Left kidney (tissue), 8 donors: ENCODE measurements around the gene HOXB1. TPM values are rescaled to one million over a fixed set of nuclear protein-coding genes. Genes with fewer than 3 reads are reported as not detected.

ENCODE experiments used
- DNase-seq: peaks from one replicate; pipeline ENCODE4 v3.0.0-alpha.2; 2013
- long read RNA-seq, 8 donors: transcript quantifications; one replicate each; lab custom pipeline, GENCODE V29; 2026
- polyA plus RNA-seq: library from polyadenylated mRNA; unstranded; fragments of 120-200 nt; gene quantifications from one replicate; pipeline ENCODE4 v1.2.1, GENCODE V29; 2013; ENCODE audit not compliant: insufficient read length

HOXB1 gene
- polyA plus RNA-seq: 0.38 TPM
- long read RNA-seq, donor 1: 0 reads
- long read RNA-seq, donor 2: 0 reads
- long read RNA-seq, donor 3: 0 reads
- long read RNA-seq, donor 4: 0 reads
- long read RNA-seq, donor 5: 0 reads
- long read RNA-seq, donor 6: 0 reads
- long read RNA-seq, donor 7, partial matches to known transcripts: 0 of 1 reads
- long read RNA-seq, donor 7, other reads (novel, unspliced or antisense): 0 of 1 reads
- long read RNA-seq, donor 8: 0 reads

DNA sequence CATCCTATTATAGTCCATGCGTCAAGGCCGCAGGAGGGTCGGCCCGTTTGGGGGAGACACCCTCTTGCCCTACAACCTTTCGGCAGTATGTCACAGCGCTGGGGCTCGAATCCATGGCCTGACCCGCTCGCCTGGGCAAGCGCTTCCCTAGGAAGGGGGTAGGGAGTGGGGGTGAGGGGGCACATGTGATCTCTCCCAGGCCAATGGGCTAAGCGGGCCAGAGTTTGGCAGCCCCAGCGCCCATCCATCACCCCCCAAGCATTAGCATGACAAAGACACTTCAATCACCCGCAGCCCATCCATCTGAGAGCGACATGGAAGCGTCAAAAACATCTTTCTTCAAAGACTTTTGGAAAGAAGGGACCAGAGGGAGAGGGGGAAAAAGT lies at the start of gene HOXB1:
Gene HOXB1 (minus strand): TSS at position 125 of the 386 bp plus-strand sequence. CDS start 107 bp downstream, at position 18.
- DNase-seq: no peak

DNA sequence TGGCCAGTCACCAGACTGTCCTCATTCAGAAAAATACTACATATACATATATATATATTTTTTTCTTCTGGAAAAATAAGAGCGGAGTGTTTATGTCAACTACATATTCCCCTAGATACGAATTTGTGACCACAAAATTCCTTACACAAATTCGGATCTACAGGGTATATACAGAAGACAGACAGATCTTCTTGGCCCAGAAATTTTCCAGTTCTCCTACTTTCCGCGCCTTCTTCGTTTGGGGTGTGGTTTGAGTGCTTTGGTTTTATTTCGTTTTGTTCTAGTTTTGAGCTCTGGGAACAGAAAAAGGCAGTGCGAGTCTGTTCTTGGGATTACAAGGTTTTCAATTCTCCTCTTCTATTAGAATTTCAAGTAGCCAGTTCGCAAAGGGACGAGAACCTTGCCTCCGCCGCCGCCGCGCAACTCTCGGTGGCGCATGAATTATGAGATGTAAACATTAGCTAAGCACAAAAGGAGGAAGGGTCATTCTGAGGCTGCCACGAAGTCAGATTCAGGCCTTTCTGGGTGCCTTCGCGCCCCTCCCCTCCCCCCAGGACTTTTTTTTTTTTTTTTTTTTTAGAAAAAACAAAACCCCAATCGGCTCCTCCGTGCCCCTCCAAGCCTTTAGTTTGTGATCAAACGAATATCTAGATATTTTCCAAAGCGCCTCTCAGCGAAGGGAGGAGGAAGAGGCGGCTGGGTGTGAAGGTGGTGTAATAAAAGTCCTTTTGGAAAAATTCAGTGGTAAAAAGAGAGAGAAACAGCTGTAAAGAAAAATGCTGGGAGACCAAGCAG lies 49.1 kb upstream of the HOXB1 start:
- DNase-seq: no peak

DNA sequence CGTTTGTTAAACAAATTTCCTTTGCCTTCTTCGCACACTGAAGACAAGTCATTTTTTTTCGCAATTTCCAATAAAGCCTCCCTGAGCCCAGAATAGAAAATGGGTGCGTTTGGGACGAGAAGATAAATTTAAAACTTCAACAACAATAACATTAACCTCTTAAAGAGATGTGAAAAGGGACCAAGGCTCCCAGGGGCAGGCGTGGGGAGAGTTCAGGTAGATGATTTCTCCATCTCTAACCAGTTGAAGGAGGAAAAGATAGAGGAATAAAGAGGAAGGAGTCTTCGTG lies 48.6 kb upstream of the HOXB1 start:
- DNase-seq: no peak

DNA sequence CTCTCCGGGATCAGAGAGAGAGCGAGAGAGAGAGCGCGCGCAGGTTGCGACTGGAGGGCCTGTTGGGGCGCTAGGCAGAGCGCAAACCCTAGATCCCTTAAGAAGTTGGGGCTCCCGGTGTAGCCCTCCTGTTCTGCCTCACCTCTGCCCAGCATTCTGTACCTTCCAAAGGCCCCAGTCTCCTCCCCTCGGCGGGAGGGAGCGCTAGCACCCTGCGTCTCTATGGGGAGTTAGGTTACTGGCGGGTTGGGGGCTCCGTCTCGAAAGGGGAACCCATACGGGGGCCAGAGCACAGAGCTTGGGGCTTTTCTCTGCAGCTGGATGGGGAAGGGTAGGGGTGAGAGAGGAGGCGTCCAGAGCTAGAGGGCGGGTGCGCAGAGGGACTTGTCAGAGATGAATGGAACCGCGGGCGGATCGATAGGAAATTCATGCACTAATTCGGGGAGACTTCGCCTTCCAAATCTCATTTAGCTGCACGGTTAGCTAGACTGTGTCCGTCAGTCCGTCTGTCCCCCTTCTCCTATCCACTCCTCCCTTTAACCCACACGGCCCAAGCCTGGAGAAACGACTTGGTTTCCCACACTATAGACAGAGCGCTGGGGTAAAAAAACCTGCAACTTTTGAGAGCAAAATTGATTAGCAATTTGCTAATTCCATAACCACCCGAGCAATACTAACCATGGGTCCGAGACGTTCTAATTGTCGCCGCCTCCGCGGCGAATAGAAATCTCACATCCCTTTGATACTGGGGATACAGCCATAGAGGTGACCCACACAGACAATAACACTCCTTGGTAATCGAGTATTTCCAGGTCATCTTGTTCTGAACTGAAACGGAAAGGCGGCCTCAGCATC lies 48.0 kb upstream of the HOXB1 start:
- no peak for DNase-seq

DNA sequence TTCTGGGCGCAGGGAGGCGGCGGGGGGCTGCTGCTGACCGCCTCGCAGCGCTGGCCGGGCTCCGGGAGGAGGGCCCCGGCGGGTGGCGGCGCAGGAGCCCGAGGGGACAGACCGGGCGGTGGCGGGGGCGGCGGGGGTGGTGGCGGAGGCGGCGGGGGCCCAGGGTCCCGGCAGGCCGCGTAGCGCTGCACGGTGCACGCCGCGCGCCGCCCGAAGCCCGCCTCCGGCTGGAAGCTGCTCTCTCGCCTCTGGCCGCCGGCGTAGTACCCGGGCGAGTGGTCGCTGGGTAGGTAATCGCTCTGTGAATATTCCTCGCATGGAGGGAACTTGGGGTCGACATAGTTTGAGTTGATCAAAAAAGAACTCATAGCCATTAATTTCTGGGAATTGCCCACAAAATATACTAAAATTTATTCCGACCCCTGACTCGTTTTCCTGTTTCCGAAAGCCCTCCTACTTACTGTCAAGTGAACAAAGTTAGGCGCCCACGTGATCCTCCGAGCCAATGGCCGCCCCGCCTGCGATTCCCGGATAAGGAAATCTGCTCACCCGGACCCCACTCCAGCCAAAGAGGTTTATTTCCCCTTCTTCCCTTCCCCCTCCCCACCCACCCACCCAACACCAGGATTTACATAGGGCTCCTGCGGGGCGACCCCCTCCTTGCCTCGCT lies 47.3 kb upstream of the HOXB1 start, which contains the start of gene HOXB4:
Gene HOXB4 (minus strand): TSS at position 405 of the 670 bp plus-strand sequence. CDS start 31 bp downstream, at position 374.
- DNase-seq: no peak

GRCh38 chr17:48577330-48577945 lies 46.6 kb upstream of the HOXB1 start:
- peak; percentile 94 for DNase-seq

DNA sequence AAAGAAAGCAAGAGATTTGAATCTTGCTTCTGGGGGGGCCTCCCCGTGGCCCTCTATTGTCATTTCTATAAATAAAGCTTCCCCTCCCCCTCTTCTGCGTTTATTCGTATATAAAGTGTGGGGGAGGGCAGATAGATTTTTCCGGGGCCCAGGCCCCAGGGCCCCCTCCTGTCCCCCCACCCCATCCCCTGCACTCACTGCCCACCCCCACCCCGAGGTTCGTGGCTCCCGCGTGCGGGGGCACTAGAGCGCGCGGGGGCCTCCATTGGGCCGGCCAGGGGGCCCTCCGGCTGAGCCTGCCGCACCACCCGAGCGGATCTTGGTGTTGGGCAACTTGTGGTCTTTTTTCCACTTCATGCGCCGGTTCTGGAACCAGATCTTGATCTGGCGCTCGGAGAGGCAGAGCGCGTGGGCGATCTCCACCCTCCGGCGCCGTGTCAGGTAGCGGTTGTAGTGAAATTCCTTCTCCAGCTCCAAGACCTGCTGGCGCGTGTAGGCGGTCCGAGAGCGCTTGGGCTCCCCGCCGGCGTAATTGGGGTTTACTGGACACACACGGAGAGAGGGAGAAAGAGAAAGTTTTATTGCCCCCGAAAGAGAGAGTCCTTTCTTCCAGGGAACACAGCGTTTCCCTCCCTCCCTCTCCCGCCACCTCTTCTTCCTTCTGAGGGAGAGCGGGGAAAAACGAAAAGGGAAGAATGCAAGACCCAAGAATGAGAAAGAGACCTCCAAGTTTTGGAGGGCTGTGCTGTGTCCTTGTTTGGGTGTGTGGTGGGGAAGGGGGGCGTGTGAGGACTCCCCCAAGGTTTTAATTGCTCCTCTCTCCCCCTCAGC lies 45.9 kb upstream of the HOXB1 start:
- DNase-seq: no peak

DNA sequence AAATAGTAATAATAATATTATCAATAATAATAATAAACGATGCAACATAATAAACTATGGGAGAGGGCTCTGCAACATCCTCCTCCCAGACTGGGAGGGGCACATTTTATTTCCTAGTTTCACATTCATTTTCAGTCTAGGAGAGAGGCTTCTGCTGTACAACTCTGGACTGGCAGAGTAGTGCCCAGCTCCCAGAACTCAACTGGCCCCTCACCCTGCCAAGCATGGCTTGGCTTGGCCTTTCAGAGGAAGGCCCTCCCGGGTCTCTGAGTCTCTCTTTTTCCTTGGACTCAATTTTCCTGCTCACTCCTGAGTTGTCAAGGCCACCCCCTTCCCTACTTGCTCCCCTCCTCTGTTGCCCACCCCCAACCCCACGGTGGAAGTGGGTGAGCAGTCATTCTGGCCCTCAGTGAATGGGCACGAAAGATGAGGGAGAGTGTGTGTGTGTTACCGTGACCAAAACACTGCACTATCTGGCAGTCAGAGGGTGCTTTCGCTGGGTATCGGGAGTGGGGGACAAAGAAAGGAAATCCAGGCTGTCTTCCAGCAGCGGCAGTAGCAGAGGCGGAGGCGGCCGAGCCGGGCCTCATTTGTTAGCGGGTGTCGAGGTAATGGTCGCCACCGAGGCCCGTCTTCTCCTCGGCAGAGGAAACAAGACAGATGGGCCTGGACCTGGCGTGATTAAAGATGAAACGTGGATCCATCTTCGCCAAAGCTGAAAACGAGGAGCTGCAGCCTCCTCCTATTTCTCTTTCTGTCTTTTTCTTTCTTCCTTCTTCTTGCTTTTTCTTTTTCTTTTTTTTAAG lies 45.1 kb upstream of the HOXB1 start:
- DNase-seq: no peak

DNA sequence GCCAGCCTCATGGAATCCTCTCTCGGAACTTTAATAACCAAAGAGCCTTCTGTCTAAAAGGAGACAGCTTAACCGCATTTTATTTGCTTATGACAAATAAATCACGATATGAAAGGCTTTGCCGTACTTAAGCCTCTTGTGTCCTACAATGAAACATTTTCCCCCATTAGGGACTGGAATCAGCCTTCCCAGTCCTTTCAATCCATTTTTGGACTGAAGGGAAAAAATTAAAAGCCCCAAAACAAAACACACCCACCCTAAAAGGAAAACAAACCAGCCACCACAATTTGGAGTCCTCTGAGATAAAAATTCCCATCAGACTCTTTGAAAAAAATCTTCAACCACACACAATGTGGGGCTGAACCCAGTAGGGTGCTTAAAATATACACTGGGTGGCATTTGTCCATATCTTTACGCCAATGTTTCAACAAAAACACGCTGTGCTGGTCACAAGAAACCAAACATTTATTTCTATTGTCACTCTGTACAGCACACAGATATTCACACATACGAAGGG lies 44.3 kb upstream of the HOXB1 start:
- no peak for DNase-seq

- no peak for DNase-seq
These were observed 43.8 kb upstream of the HOXB1 start for GRCh38 chr17:48574505-48575065.

DNA sequence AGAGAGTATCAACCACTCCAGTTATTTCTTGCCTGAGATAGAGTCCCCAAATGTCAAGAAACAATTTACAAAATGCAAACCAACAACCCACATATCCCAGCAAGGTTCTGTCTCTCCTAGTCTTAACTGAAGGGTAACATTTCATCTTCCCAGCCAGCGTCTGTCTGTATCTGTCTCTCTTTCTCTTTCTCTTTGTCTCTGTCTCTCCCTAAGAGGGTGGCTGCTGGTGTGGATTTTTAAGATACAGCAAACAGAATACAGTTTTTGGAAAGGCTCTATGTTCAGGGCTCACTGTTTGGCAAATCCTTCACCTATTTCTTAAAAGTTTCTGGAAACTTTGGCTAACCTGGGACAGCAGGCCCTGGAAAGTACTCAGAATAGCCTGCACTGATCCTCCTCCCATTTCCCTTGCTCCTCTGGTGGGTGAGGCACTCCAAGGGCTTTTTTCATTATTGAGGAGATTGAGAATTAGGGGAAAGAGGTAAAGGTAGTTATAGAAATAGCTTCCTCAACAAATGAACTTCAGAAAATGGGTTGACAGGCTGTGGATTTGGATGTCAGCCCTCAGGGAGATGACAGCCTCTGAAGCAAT lies 41.1 kb upstream of the HOXB1 start:
- no peak for DNase-seq

GRCh38 chr17:48571024-48571818 lies 40.4 kb upstream of the HOXB1 start:
- peak; percentile 75 for DNase-seq

DNA sequence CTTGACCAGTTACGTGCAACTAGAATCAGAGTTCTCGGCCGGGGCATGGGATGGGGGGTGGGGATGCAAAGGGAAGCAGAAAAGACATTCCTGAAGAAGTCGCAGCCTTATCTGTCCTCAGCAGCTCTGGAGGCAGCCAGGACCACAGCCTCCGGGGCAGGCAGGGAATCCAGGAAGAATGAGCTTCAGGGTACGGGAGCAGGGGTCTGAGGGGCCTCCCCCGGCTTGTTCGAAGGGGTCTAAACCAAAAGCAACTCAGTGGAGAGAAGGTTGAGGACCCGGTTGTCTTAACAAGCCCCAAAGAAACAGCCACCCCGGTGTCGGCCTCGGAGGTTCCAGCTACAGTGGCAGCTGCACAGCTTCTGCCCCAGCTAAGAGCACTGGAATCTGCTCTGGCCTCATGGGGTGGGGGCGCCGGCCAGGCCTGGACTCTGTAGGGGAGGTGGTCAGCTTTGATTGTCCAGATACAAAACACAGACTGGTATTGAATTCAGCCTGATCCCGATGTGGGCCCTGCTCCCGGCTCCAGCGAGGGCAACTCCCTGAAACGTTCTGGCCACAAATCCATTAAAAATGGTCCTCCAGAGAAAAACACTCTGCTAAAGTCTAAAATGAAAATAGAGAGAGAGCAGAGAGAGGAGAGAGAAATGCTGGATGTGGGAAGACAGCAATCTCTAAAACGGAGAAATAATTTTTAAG lies 39.7 kb upstream of the HOXB1 start:
- DNase-seq: no peak

DNA sequence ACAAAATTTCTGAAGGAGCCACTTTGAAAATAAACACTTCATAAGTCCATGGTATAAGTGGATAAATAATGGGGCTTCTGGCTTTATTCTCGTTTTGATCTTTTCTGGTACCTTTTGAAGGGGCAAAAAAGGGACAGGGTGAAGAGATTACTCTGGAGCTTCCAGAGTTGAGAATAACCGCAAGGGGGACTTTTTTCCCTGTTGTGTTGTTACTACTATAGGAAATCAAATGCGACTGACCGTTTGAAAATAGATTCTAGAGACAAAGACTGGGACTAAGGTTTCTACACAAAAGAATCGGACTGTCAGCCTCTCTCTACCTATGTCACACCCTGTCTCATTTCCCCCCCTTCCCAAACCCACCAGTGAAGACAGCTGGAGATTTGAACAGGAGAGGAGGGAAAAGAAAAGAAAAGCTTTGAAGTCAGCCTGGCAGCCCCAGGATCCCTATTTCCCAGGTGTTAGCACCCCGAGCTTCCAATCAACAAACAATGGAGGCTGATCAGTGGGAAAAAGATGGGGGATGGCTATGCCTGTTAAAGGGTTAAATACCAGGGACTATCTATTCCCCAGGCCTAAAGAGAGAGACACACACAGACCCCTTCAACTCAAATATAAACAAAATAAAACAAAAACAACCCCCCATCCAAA lies 39.0 kb upstream of the HOXB1 start:
- no peak for DNase-seq

DNA sequence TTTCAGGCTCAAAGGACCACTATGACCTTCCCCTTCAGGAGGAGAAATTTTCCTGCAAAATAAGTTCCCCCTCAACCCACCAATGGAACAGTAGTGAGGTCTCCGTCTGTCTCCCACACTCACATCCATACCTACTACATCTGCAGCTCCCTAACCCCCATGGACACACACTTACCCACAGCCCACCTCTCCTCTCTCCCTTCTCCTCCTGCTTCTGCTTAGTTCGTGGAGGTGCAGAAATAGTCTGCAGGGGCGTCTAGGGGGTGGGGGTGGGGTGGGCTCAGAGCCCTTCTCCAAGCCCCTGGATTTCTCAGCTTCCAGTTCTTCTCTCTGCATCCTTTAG lies 38.4 kb upstream of the HOXB1 start:
- DNase-seq: no peak

DNA sequence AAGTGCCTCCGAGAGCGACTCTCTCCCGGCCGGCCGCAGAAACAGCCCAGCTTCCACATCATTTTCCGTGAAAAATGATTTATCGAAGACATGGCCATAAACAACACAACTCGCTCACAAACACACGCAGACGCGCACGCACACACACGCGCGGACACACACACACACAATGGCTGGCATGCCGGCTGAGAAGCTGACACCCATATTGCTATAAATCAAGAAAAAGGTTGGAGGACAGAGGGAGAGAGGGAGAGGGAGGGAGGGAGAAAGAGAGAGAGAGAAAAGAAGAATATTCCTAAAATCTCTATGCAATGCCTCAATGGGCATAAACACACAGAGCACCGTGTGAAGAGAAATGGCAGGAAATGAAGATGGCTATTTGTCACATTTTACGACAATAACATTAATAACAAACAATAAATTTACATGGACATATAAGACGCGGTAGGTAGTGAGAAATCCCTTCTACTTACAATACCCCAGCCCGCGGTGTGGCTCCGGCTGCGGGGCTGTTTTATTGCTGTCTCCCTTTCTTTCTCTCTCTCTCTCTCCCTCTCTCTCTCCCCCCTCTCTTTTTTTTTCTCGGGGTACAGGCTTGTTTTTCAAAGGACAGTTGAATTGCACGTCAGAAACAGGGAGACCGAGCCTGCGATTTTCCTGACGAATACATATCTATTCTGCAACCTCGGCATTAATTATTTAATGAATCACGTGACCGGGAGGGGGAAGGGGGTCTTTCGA lies 37.9 kb upstream of the HOXB1 start:
- no peak for DNase-seq
